Spinal cord (tissue), 10 donors: Measurements from ENCODE around the gene NETO2. TPM values are rescaled to one million over a fixed set of nuclear protein-coding genes. Genes with fewer than 3 reads are reported as not detected.
"Not testable (repeated sequence)": the region's sequence is repeated elsewhere in the genome, so short reads cannot be mapped to it uniquely, and the experiment has no call there.

Experiments
- DNase-seq, 6 donors: peaks; one replicate each; pipeline versions ENCODE4 v3.0.0 to v3.0.0-alpha.2; 2013 to 2015; ENCODE audit warnings: low spot score in 6 of 6, low read depth in 4 of 6
- H3K27ac ChIP-seq: one replicate; pipeline ENCODE4 v1.5.1; 2013; ENCODE audit warnings: low read depth, low read length, control low read depth
- H3K27me3 ChIP-seq: one replicate; pipeline ENCODE4 v1.6.1; 2013; ENCODE audit warnings: low read length; ENCODE audit not compliant: control insufficient read depth, insufficient read depth
- H3K36me3 ChIP-seq: one replicate; pipeline ENCODE4 v1.6.1; 2013; ENCODE audit warnings: low read length; ENCODE audit not compliant: control insufficient read depth, insufficient read depth
- H3K4me1 ChIP-seq: one replicate; pipeline ENCODE4 v1.6.1; 2013; ENCODE audit warnings: low read length; ENCODE audit not compliant: control insufficient read depth, insufficient read depth
- H3K4me3 ChIP-seq: one replicate; pipeline ENCODE4 v1.5.1; 2013; ENCODE audit warnings: low read depth, low read length, control low read depth
- H3K9me3 ChIP-seq: one replicate; pipeline ENCODE4 v1.6.1; 2013; ENCODE audit warnings: low read length; ENCODE audit not compliant: control insufficient read depth, insufficient read depth
- WGBS: methylation state at CpG from one replicate; pipeline ENCODE4 v1.1.5; 2013; ENCODE audit warnings: missing lambda C conversion rate; ENCODE audit not compliant: insufficient coverage; 5-methylcytosine and 5-hydroxymethylcytosine counted together
- polyA plus RNA-seq, 2 donors: library from polyadenylated mRNA; unstranded; fragments of 120-200 nt; gene quantifications; one replicate each; pipeline ENCODE4 v1.2.1, GENCODE V29; 2013; ENCODE audit not compliant: insufficient read length in 2 of 2
- total RNA-seq, 2 donors: library from RNA; depleted of rRNA in 1 of 2; stranded (reverse); fragments of 120-200 nt in 1 of 2; fragments of >200 nt in 1 of 2; gene quantifications; one replicate each; pipeline versions ENCODE4 v1.2.3 to v1.2.4, GENCODE V29; 2013 to 2014
- donor health status: healthy.

NETO2 gene
- total and polyA plus RNA-seq, 4 donors: 24.7 to 56.2 (median 48.2) TPM

GRCh38 chr16:47137925-47138324, 5.8 kb downstream of the NETO2 start:
- H3K36me3 ChIP-seq, H3K9me3 ChIP-seq, H3K4me3 ChIP-seq, H3K27me3 ChIP-seq, DNase-seq, H3K27ac ChIP-seq, H3K4me1 ChIP-seq: not testable (repeated sequence)
- WGBS: 93% methylated on average over 9 of the region's 9 CpGs

- Histone ChIP-seq H3K27me3 (no peaks in the 10 kb centered on the region), H3K9me3 (no peaks in the 10 kb centered on the region), H3K36me3 (no peaks in the 10 kb centered on the region), H3K4me3 (no peak overlapping the region), H3K27ac (no peak overlapping the region), H3K4me1 (no peaks in the 10 kb centered on the region)
- no peak for DNase-seq
- WGBS: 96% methylated on average over 5 of the region's 8 CpGs
Measured at GRCh38 chr16:47136099-47136842, 7.5 kb downstream of the NETO2 start.

GRCh38 chr16:47134550-47134949, 9.2 kb downstream of the NETO2 start:
- Histone ChIP-seq H3K27me3 (no peaks in the 10 kb centered on the region), H3K9me3 (no peaks in the 10 kb centered on the region), H3K36me3 (no peaks in the 10 kb centered on the region), H3K4me3 (no peak overlapping the region), H3K4me1 (no peaks in the 10 kb centered on the region), H3K27ac (no peak overlapping the region)
- 93% methylated on average over 3 of the region's 4 CpGs for WGBS
- no peak for DNase-seq

- Histone ChIP-seq H3K4me3 (no peak overlapping the region), H3K27ac (no peak overlapping the region), H3K27me3 (no peaks in the 10 kb centered on the region), H3K36me3 (no peaks in the 10 kb centered on the region), H3K9me3 (no peaks in the 10 kb centered on the region), H3K4me1 (no peaks in the 10 kb centered on the region)
- DNase-seq: peak in 3 of 6 donors; percentile 11 to 66 (median 46)
Measured at GRCh38 chr16:47132308-47132707, 11.4 kb downstream of the NETO2 start.

GRCh38 chr16:47129755-47130435, 13.8 kb downstream of the NETO2 start:
- Histone ChIP-seq H3K9me3 (no peaks in the 10 kb centered on the region), H3K4me3 (no peak overlapping the region), H3K4me1 (no peaks in the 10 kb centered on the region), H3K36me3 (no peaks in the 10 kb centered on the region), H3K27me3 (no peaks in the 10 kb centered on the region), H3K27ac (no peak overlapping the region)
- no peak for DNase-seq
- WGBS: 87% methylated on average over 3 of the region's 7 CpGs

DNA sequence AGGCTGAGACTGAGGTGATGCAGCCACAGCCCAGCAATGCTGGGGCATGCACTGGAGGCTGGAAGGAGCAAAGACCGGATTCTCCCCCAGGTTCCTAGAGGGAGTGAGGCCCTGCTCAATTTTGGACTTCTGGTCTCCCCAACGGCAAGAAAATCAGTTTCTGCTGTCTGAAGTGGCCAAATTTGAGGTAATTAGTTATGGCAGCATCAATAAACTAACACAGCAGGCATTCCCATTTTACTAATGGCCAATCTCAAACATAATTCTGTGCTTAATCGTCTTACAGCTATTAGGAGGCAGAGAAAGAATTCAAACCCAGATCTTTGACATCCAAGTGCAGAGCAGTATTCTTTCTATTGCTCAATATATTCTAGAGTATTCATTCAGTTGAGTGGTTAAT, 16.2 kb downstream of the NETO2 start:
- no CpG with 5 or more reads among the region's 3 CpGs for WGBS

GRCh38 chr16:47125757-47126156, 18.0 kb downstream of the NETO2 start:
- H3K27ac ChIP-seq: no peak overlapping the region
- DNase-seq: no peak
- no peaks in the 10 kb centered on the region for H3K4me1 ChIP-seq
- H3K27me3 ChIP-seq: no peaks in the 10 kb centered on the region
- no peaks in the 10 kb centered on the region for H3K36me3 ChIP-seq
- 100% methylated on average over 3 of the region's 4 CpGs for WGBS
- no peak overlapping the region for H3K4me3 ChIP-seq
- no peaks in the 10 kb centered on the region for H3K9me3 ChIP-seq

More for the DNA sequence above, 16.2 kb downstream of the NETO2 start:
- Histone ChIP-seq H3K9me3 (no peaks in the 10 kb centered on the region), H3K27ac (no peak overlapping the region), H3K36me3 (no peaks in the 10 kb centered on the region), H3K27me3 (no peaks in the 10 kb centered on the region), H3K4me1 (no peaks in the 10 kb centered on the region), H3K4me3 (no peak overlapping the region)
- no peak for DNase-seq

DNA sequence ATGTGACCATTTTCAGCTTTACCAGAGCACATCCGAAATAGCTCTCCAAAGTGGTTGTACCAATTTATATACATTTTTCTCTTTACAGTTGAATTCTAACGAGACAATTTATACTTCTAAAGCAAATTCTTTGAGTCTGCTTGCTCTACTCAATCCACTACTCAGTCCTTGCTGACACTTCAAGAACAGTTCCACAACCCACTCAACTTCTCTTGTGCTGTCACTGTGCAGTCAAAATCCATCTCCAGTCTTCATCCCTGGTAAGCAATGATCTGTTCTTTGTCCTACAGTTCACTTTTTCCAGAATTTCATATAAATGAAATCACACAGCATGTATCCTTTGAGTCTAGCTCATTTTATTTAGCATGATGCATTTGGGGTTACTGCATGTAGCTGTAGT, 30.6 kb downstream of the NETO2 start:
- H3K27me3 ChIP-seq: no peaks in the 10 kb centered on the region
- no peaks in the 10 kb centered on the region for H3K4me1 ChIP-seq
- no peak overlapping the region for H3K4me3 ChIP-seq
- WGBS: 100% methylated on average over 2 of the region's 2 CpGs
- no peak for DNase-seq
- H3K27ac ChIP-seq: no peak overlapping the region
- H3K36me3 ChIP-seq: peaks cover 2% of the 10 kb centered on the region
- no peaks in the 10 kb centered on the region for H3K9me3 ChIP-seq

DNA sequence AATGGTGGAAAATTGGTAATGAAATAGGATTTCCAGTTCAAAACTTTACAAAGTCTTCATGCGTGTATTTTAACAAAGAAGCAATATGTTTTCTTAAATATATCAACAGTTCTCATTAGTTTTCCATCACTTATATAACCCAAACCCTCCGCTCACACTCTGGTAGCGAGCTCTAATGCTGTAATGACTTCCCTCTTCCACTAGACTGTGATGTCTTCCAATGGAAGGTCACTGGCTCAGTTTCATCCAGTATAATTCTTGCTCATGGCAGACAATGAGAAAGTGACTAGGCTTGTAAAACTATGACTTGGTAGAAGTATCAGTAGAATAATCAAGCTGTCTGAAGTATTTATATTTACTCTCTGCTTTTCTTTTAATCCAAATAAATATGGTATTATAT, 32.8 kb downstream of the NETO2 start:
- Histone ChIP-seq H3K36me3 (peaks cover 9% of the 10 kb centered on the region), H3K4me1 (no peaks in the 10 kb centered on the region), H3K27me3 (no peaks in the 10 kb centered on the region), H3K9me3 (no peaks in the 10 kb centered on the region), H3K4me3 (no peak overlapping the region), H3K27ac (no peak overlapping the region)
- DNase-seq: no peak
- no CpG with 5 or more reads among the region's 3 CpGs for WGBS

GRCh38 chr16:47109361-47109760, 34.4 kb downstream of the NETO2 start:
- Histone ChIP-seq H3K9me3 (no peaks in the 10 kb centered on the region), H3K4me3 (no peak overlapping the region), H3K36me3 (peaks cover 7% of the 10 kb centered on the region), H3K27ac (no peak overlapping the region), H3K4me1 (no peaks in the 10 kb centered on the region), H3K27me3 (no peaks in the 10 kb centered on the region)
- WGBS: 89% methylated on average over 4 of the region's 5 CpGs
- DNase-seq: no peak
